Liver (tissue), 3 donors: ENCODE data around the gene COL11A2.

ENCODE experiments used
- ATF3 ChIP-seq: IDR thresholded peaks from 2 replicates; pipeline ENCODE4 v1.6.1; 2016; ENCODE audit warnings: antibody characterized with exemption
- EGR1 ChIP-seq, 2 donors: IDR thresholded peaks; 2 replicates each; pipeline ENCODE4 v1.6.1; 2016 to 2018; ENCODE audit warnings: antibody characterized with exemption in 2 of 2, low read depth in 2 of 2
- GABPA ChIP-seq, 2 donors: IDR thresholded peaks in 1 of 2; conservative IDR thresholded peaks in 1 of 2; 2 replicates each; pipeline ENCODE4 v1.6.1; 2016; ENCODE audit warnings: antibody characterized with exemption in 2 of 2, mild to moderate bottlenecking in 1 of 2, moderate library complexity in 1 of 2
- HNF4A ChIP-seq, 2 donors: conservative IDR thresholded peaks; 2 replicates each; pipeline ENCODE4 v1.6.1; 2016; ENCODE audit warnings: antibody characterized with exemption in 2 of 2, mild to moderate bottlenecking in 2 of 2
- HNF4G ChIP-seq: IDR thresholded peaks from 2 replicates; pipeline ENCODE4 v1.6.1; 2016; ENCODE audit warnings: antibody characterized with exemption
- JUND ChIP-seq, 2 donors: IDR thresholded peaks; 2 replicates each; pipeline ENCODE4 v1.6.1; 2016; ENCODE audit warnings: antibody characterized with exemption in 2 of 2
- NR2F2 ChIP-seq: IDR thresholded peaks from 2 replicates; pipeline ENCODE4 v1.6.1; 2016; ENCODE audit warnings: antibody characterized with exemption
- RAD21 ChIP-seq, 2 donors: IDR thresholded peaks; 2 replicates each; pipeline ENCODE4 v1.6.1; 2016; ENCODE audit warnings: antibody characterized with exemption in 2 of 2, mild to moderate bottlenecking in 2 of 2
- SP1 ChIP-seq: IDR thresholded peaks from 2 replicates; pipeline ENCODE4 v1.6.1; 2018; ENCODE audit warnings: antibody characterized with exemption, mild to moderate bottlenecking
- YY1 ChIP-seq: IDR thresholded peaks from 2 replicates; pipeline ENCODE4 v1.6.1; 2016; ENCODE audit warnings: antibody characterized with exemption, mild to moderate bottlenecking
- TF ChIP-seq, protein P1 (sequence below): fragments of 150-350 bp; IDR thresholded peaks from 2 replicates; pipeline ENCODE4 v1.5.1; 2017; ENCODE audit warnings: improper control_type of control experiment, low read depth, low read length; ENCODE audit not compliant: missing input control
- TF ChIP-seq, protein P2 (sequence below): IDR thresholded peaks from 2 replicates; pipeline ENCODE4 v1.6.1; 2016; ENCODE audit warnings: antibody characterized with exemption
- TF ChIP-seq, protein P3 (sequence below): IDR thresholded peaks from 2 replicates; pipeline ENCODE4 v1.6.1; 2016; ENCODE audit warnings: antibody characterized with exemption
- donor health status: healthy.
- donor health status: healthy.

DNA sequence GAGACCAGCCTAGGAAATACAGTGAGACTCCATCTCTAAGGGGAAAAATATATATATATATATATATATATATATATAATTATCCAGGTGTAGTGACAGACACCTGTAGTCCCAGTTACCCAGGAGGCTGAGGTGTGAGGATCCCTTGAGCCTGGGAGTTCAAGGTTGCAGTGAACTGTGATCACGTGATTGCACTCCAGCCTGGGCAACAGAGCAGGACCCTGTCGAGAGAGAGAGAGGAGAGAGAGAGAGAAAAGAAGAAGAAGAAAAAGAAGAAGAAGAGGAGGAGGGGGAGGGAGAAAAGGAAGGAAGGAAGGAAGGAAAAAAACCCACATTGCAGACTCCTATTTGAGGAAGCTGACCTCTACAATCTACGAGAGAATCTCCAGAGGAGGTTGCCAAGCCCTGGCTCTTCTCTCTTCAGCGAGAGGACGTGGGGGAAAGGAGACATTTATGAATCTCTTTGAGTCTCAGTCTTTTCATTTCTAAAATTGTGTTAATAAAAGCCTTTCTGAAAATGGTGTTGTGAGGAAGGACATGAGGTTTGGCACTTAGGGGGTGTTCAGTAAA lies 49.7 kb downstream of the COL11A2 start:
- TF ChIP-seq, protein P1, sequence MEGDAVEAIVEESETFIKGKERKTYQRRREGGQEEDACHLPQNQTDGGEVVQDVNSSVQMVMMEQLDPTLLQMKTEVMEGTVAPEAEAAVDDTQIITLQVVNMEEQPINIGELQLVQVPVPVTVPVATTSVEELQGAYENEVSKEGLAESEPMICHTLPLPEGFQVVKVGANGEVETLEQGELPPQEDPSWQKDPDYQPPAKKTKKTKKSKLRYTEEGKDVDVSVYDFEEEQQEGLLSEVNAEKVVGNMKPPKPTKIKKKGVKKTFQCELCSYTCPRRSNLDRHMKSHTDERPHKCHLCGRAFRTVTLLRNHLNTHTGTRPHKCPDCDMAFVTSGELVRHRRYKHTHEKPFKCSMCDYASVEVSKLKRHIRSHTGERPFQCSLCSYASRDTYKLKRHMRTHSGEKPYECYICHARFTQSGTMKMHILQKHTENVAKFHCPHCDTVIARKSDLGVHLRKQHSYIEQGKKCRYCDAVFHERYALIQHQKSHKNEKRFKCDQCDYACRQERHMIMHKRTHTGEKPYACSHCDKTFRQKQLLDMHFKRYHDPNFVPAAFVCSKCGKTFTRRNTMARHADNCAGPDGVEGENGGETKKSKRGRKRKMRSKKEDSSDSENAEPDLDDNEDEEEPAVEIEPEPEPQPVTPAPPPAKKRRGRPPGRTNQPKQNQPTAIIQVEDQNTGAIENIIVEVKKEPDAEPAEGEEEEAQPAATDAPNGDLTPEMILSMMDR, result no peak
- no peak for TF ChIP-seq SP1
- no peak for TF ChIP-seq HNF4G
- TF ChIP-seq RAD21 (IDR thresholded peaks at IDR 0.05), result no peak
- no peak for TF ChIP-seq JUND (IDR thresholded peaks at IDR 0.05)
- no peak for TF ChIP-seq ATF3
- TF ChIP-seq GABPA (IDR thresholded peaks at IDR 0.05 in 1 of 2, conservative IDR thresholded peaks at IDR 0.05 in 1 of 2), result no peak
- no peak for TF ChIP-seq EGR1 (IDR thresholded peaks at IDR 0.05; ENCODE audit: low read depth in 2 of 2)
- no peak for TF ChIP-seq NR2F2
- TF ChIP-seq, protein P2, sequence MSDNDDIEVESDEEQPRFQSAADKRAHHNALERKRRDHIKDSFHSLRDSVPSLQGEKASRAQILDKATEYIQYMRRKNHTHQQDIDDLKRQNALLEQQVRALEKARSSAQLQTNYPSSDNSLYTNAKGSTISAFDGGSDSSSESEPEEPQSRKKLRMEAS, result no peak
- no peak for TF ChIP-seq YY1
- no peak for TF ChIP-seq HNF4A (conservative IDR thresholded peaks at IDR 0.05)
- TF ChIP-seq, protein P3, sequence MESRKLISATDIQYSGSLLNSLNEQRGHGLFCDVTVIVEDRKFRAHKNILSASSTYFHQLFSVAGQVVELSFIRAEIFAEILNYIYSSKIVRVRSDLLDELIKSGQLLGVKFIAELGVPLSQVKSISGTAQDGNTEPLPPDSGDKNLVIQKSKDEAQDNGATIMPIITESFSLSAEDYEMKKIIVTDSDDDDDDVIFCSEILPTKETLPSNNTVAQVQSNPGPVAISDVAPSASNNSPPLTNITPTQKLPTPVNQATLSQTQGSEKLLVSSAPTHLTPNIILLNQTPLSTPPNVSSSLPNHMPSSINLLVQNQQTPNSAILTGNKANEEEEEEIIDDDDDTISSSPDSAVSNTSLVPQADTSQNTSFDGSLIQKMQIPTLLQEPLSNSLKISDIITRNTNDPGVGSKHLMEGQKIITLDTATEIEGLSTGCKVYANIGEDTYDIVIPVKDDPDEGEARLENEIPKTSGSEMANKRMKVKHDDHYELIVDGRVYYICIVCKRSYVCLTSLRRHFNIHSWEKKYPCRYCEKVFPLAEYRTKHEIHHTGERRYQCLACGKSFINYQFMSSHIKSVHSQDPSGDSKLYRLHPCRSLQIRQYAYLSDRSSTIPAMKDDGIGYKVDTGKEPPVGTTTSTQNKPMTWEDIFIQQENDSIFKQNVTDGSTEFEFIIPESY, result no peak
